SJCRH30 (cell line): Measurements from ENCODE around the gene VTI1A. TPM values are rescaled to one million over a fixed set of nuclear protein-coding genes. Genes with fewer than 3 reads are reported as not detected.

ENCODE experiments used
- DNase-seq, 2 experiments: peaks; one replicate each; pipeline ENCODE4 v3.0.0-alpha.2; 2015 to 2020
- H3K27ac ChIP-seq: fragments of 250-450 bp; sonication (Bioruptor Pico); 2 replicates; pipeline ENCODE4 v1.5.1; 2020; ENCODE audit warnings: mild to moderate bottlenecking, moderate library complexity
- H3K27me3 ChIP-seq: fragments of 250-450 bp; sonication (Bioruptor Pico); 2 replicates; pipeline ENCODE4 v1.5.1; 2020; ENCODE audit warnings: mild to moderate bottlenecking, moderate library complexity
- H3K36me3 ChIP-seq: fragments of 250-450 bp; sonication (Bioruptor Pico); 2 replicates; pipeline ENCODE4 v1.5.1; 2020; ENCODE audit warnings: mild to moderate bottlenecking, moderate library complexity
- H3K4me1 ChIP-seq: fragments of 250-450 bp; sonication (Bioruptor Pico); 2 replicates; pipeline ENCODE4 v1.5.1; 2020; ENCODE audit warnings: mild to moderate bottlenecking, moderate library complexity
- H3K4me3 ChIP-seq: fragments of 250-450 bp; sonication (Bioruptor Pico); 2 replicates; pipeline ENCODE4 v1.5.1; 2020; ENCODE audit warnings: mild to moderate bottlenecking, moderate library complexity
- H3K9me3 ChIP-seq: fragments of 250-450 bp; sonication (Bioruptor Pico); replicated peaks from 2 replicates; pipeline ENCODE4 v1.5.1; 2020; ENCODE audit warnings: mild to moderate bottlenecking, moderate library complexity
- total RNA-seq: library from RNA; depleted of rRNA; stranded (reverse); fragments of >200 nt; shearing (Covaris generic); gene quantifications from 2 replicates; pipeline ENCODE4 v1.2.3, GENCODE V29; 2014

VTI1A gene
- total RNA-seq, 1 experiment from 2014 or later = 29.0 TPM

DNA sequence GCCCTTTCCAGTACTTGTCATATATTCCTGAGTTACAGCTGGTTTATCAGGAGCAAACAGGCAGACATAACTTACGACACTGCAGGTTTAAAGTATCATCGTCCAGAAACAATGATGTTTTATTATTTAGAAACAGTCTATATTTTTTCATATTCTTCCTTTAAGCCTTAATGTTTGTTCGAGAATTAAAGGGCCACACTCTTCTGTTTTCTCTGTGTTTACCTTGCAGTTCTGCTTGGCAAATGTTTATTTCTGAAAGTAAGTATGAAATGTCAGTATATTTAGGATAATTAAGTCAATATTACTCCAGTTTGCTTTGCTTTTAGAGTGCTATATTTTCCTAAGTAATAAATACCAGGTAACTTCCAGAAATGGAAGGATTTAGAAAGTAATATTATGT lies 115.1 kb downstream of the VTI1A start:
- H3K27ac ChIP-seq = no peak overlapping the region
- no peaks in the 10 kb centered on the region for H3K9me3 ChIP-seq
- H3K4me3 ChIP-seq = no peak overlapping the region
- peaks cover 23% of the 10 kb centered on the region for H3K4me1 ChIP-seq
- no peaks in the 10 kb centered on the region for H3K36me3 ChIP-seq
- DNase-seq = no peak
- no peaks in the 10 kb centered on the region for H3K27me3 ChIP-seq

DNA sequence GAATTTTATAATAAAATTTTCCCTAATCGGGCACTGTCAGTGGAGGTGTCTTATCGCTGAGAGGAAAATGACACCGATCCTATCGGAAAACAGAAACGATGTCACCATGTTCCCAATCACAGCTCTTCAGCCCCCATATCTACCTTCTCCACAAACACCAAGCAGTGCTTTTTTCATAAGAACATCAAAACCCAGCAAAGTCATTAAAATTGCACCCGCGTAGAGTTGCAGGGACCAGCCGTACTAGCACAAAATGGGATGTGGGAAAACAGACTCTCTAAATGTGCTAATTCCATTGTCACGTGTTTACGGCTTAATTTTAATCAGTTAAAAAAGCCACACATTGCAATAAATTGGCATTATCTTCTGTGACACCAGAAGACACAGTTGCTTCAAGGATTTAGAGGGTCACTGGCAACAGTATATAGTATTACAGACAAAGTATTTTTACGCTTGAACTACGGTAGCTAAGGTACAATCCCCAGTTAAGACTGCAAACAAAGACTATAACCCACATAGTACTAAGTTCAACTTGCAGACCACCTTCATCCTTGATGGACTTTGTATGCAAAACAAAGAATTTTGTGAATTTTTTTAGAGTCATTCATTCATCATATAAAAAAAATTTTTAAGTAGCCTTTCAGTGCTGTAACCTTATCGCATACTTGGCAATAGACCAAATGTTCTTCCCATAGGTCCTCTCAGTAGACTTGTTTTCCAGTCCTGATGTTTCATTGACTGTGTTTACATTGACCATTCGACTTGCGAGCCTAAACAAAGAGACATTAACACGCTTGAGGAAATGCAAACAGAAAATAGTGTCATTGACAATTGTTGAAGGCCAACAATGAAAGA lies 116.0 kb downstream of the VTI1A start:
- no peaks in the 10 kb centered on the region for H3K9me3 ChIP-seq
- peak overlapping the region; percentile 25 for H3K4me3 ChIP-seq
- DNase-seq = peak; percentile 24 to 84
- no peaks in the 10 kb centered on the region for H3K27me3 ChIP-seq
- peak overlapping the region; percentile 16; the same call in 1 of the 2 replicates for H3K27ac ChIP-seq
- peaks cover 23% of the 10 kb centered on the region for H3K4me1 ChIP-seq
- no peaks in the 10 kb centered on the region for H3K36me3 ChIP-seq

GRCh38 chr10:112564337-112564736 lies 117.3 kb downstream of the VTI1A start:
- no peaks in the 10 kb centered on the region for H3K36me3 ChIP-seq
- no peak overlapping the region for H3K4me3 ChIP-seq
- no peaks in the 10 kb centered on the region for H3K9me3 ChIP-seq
- H3K27ac ChIP-seq = no peak overlapping the region
- no peak for DNase-seq
- no peaks in the 10 kb centered on the region for H3K27me3 ChIP-seq
- H3K4me1 ChIP-seq = peaks cover 23% of the 10 kb centered on the region

DNA sequence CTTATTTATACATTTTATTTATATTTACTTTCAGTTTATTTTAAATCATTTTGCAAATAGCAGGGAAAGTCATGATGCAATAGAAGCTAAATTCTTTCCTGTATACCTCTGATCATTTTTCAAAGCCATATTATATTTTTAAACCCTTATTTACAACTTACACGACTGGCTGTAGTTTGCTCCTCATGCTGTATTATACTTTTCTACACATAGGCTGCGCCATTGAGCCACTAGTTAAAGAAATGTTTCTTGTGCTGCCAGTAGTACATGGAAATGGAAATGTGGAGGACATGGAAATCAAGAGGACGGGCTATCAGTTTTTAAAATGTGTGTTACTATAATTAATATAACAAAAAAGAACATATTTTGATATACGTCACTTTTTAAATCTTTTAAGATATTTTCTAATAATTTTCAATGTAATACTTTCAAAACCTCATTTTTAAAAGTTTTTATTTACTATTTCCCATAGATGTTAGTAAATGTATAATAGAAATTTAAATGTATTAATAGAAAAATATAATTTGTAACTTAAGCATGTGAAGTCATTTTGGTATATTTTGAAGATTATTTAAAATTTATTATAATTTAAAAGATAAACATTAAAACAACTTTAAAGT lies 118.5 kb downstream of the VTI1A start:
- Histone ChIP-seq H3K27me3 (no peaks in the 10 kb centered on the region), H3K4me3 (no peak overlapping the region), H3K36me3 (no peaks in the 10 kb centered on the region), H3K9me3 (no peaks in the 10 kb centered on the region), H3K4me1 (peaks cover 23% of the 10 kb centered on the region), H3K27ac (no peak overlapping the region)
- peak; percentile 61 to 90 for DNase-seq

GRCh38 chr10:112570585-112570984 lies 123.6 kb downstream of the VTI1A start:
- Histone ChIP-seq H3K27ac (no peak overlapping the region), H3K9me3 (no peaks in the 10 kb centered on the region), H3K27me3 (no peaks in the 10 kb centered on the region), H3K36me3 (no peaks in the 10 kb centered on the region), H3K4me1 (no peaks in the 10 kb centered on the region), H3K4me3 (no peak overlapping the region)
- no peak for DNase-seq

DNA sequence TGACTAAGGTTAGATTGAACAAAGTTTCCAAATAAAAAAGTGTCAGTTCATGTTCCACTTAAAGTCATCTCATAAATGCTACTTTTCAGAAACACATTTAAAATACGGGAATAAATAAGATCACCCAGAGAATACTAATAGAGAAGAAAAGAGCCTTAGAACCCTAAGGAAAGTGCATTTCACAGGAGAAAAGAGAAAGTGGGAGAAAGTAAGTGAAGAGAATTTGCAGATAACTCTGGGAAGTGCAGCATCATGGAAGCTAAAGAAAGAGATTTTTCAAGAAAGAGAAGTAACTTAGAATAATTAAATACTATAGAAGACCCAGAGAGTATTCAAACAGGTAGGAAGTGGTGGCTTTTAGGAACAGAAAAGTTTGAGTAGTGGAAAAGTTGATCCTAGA lies 132.6 kb downstream of the VTI1A start:
- Histone ChIP-seq H3K4me1 (no peaks in the 10 kb centered on the region), H3K27ac (no peak overlapping the region), H3K27me3 (no peaks in the 10 kb centered on the region), H3K9me3 (no peaks in the 10 kb centered on the region), H3K4me3 (no peak overlapping the region), H3K36me3 (no peaks in the 10 kb centered on the region)
- no peak for DNase-seq

DNA sequence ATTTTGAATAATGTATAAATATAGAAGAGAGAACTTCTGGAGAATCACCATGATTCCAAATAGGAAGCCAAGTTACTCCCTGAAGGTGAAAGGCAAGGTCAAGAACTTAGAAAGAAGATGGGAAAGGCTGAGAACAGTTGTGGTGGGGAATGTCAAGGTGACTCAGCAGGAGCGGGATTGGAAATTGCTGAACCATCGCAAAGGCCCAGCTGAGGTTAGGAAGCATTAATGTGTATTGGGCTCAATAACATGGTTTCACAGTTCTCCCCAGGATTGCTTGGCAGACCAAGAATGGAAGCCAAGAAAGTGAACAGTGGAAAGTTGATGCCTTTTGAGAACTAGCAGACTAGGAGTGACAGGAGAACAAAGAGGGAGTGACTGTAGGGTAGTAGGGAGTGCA lies 133.3 kb downstream of the VTI1A start:
- Histone ChIP-seq H3K27ac (no peak overlapping the region), H3K27me3 (no peaks in the 10 kb centered on the region), H3K9me3 (no peaks in the 10 kb centered on the region), H3K4me3 (no peak overlapping the region), H3K36me3 (no peaks in the 10 kb centered on the region), H3K4me1 (no peaks in the 10 kb centered on the region)
- no peak for DNase-seq

GRCh38 chr10:112581921-112582320 lies 134.9 kb downstream of the VTI1A start:
- H3K4me1 ChIP-seq = no peaks in the 10 kb centered on the region

DNA sequence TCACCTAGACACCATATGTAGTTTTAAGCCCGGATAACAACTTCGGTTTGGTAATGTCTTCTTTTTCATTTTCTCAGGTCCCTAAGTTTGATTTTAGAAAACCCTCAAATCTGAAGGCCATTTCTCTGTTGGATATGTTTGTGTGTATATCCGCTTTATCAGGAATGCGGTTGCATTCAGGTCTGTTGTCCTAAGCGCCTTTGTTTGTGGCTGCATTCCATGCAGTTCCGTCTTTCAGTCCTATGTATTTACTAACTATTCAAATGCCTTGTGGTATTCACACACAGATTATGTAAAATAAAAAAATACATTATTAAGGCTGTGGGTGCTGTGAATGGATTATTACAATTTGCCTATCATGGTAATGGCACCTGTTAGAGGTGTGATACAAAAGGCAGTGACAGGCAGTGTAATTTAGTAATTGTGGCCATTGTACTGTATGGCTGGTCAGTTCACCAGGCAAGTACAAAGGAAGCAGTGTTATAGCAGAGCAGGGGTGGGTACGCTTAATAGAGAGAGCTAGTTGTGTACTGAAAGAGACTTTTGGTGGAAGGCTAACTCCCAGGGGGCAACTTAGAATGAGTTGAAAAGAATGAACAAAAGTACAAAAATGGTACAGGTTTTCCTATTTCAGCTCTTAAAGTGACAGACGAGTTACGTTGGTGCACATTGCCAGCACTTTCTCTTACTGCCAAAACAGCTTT lies 136.4 kb downstream of the VTI1A start:
- H3K27ac ChIP-seq = no peak overlapping the region
- H3K27me3 ChIP-seq = no peaks in the 10 kb centered on the region
- no peak overlapping the region for H3K4me3 ChIP-seq
- H3K4me1 ChIP-seq = 0 out of 2 replicates have a peak, but pooled peaks cover 4% of the 10 kb centered on the region
- DNase-seq = peak in 1 of 2 experiments; percentile 26
- H3K9me3 ChIP-seq = no peaks in the 10 kb centered on the region
- no peaks in the 10 kb centered on the region for H3K36me3 ChIP-seq

More at GRCh38 chr10:112581921-112582320, 134.9 kb downstream of the VTI1A start:
- no peak overlapping the region for H3K4me3 ChIP-seq
- no peak overlapping the region for H3K27ac ChIP-seq
- DNase-seq = no peak
- no peaks in the 10 kb centered on the region for H3K36me3 ChIP-seq
- no peaks in the 10 kb centered on the region for H3K27me3 ChIP-seq
- no peaks in the 10 kb centered on the region for H3K9me3 ChIP-seq

- no peaks in the 10 kb centered on the region for H3K36me3 ChIP-seq
- no peaks in the 10 kb centered on the region for H3K27me3 ChIP-seq
- H3K4me3 ChIP-seq = no peak overlapping the region
- no peaks in the 10 kb centered on the region for H3K9me3 ChIP-seq
- no peak overlapping the region for H3K27ac ChIP-seq
- no peak for DNase-seq
- 0 out of 2 replicates have a peak, but pooled peaks cover 4% of the 10 kb centered on the region for H3K4me1 ChIP-seq
These were observed 137.3 kb downstream of the VTI1A start for GRCh38 chr10:112584276-112584675.

DNA sequence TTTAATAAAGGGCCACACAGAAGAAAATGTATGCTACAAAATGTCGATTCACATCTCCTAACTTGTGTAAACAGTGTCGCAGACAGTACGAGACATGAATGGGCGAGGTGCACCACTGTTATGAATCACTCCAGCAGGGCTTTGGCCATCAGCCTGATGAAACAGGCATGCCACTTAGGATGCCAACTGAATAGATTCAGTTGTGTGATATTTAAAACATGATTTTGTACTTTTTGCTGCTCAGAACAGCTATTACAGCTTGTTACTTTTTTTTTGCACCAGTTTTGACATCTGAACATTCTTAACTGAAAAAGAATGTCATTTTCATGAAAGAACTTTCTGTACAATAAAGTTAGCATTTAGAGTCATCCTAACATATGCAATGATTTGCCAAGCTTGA lies 138.1 kb downstream of the VTI1A start:
- no peak overlapping the region for H3K27ac ChIP-seq
- no peaks in the 10 kb centered on the region for H3K9me3 ChIP-seq
- no peak for DNase-seq
- H3K27me3 ChIP-seq = no peaks in the 10 kb centered on the region
- 0 out of 2 replicates have a peak, but pooled peaks cover 4% of the 10 kb centered on the region for H3K4me1 ChIP-seq
- H3K4me3 ChIP-seq = no peak overlapping the region
- no peaks in the 10 kb centered on the region for H3K36me3 ChIP-seq

DNA sequence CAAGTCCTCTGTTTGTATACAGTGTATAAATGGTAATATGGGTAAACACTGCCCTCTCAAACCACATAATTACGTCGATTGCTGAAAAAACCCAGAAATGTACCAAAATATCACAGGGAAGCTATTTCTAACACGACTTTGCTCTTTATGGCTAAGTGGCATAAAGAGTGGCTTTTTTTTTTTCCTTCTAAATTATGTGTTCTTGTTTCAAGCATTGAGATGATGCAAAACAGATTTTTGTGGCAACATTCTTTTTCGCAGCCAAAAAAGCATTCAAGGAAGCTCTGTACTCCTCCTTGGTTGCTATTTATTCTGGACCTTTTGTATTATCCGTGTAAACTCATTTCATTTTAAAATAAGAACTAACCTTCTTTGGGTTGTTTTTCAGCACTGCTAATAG lies 138.9 kb downstream of the VTI1A start:
- no peak for DNase-seq
- H3K27ac ChIP-seq = no peak overlapping the region
- no peak overlapping the region for H3K4me3 ChIP-seq
- no peaks in the 10 kb centered on the region for H3K9me3 ChIP-seq
- 0 out of 2 replicates have a peak, but pooled peaks cover 4% of the 10 kb centered on the region for H3K4me1 ChIP-seq
- no peaks in the 10 kb centered on the region for H3K27me3 ChIP-seq
- no peaks in the 10 kb centered on the region for H3K36me3 ChIP-seq

- no peak for DNase-seq
- H3K27ac ChIP-seq = no peak overlapping the region
- no peaks in the 10 kb centered on the region for H3K36me3 ChIP-seq
These were observed 140.7 kb downstream of the VTI1A start for GRCh38 chr10:112587729-112588128.

DNA sequence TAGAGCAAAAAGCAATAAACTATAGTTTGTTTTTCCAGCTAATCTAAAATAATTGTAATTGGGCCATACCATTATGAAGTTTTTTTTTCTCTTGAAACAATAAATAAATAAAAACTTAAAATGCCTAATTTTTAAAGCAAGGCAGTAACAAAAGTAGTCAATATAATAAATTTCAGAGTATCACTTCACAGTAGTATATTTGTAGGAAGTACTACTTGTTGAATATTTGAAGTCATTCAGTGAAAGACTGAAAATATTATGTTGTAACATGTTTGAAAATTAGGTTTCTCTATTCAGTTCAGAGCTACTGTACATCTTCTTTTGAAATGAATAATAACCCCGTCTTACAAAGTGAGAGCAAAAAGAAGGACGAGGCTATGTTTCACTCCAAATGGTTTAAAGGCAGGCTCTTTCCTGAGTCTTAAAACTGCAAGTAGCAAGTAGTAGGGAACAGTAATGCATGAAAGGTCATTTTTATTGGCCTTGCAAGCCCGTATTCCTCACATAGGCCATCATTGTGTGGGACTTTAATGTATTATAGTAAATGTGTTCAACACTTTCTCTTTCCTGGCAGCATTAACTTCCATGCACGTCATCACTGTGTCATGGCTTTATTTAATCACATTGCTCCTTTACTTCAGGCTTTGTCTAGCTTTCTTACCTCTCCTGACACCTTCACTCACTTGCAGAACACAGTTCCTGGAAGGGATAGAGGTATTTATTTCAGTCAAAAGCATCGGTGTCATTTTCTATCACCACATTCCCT lies 141.4 kb downstream of the VTI1A start:
- H3K36me3 ChIP-seq = no peaks in the 10 kb centered on the region
- H3K27me3 ChIP-seq = no peaks in the 10 kb centered on the region
- no peak overlapping the region for H3K27ac ChIP-seq
- no peak for DNase-seq
- H3K4me1 ChIP-seq = 0 out of 2 replicates have a peak, but pooled peaks cover 4% of the 10 kb centered on the region
- no peaks in the 10 kb centered on the region for H3K9me3 ChIP-seq
- H3K4me3 ChIP-seq = no peak overlapping the region

More at GRCh38 chr10:112587729-112588128, 140.7 kb downstream of the VTI1A start:
- Histone ChIP-seq H3K27me3 (no peaks in the 10 kb centered on the region), H3K4me3 (no peak overlapping the region), H3K4me1 (0 out of 2 replicates have a peak, but pooled peaks cover 4% of the 10 kb centered on the region), H3K9me3 (no peaks in the 10 kb centered on the region)
